ENCODE data around the gene SCPEP1. TPM values are rescaled to one million over a fixed set of nuclear protein-coding genes. Genes with fewer than 3 reads are reported as not detected.

Gene SCPEP1
- polyA plus RNA-seq, 1 of the 3 experiments (the other 2 are of a cell fraction) = 99.6 TPM

DNA sequence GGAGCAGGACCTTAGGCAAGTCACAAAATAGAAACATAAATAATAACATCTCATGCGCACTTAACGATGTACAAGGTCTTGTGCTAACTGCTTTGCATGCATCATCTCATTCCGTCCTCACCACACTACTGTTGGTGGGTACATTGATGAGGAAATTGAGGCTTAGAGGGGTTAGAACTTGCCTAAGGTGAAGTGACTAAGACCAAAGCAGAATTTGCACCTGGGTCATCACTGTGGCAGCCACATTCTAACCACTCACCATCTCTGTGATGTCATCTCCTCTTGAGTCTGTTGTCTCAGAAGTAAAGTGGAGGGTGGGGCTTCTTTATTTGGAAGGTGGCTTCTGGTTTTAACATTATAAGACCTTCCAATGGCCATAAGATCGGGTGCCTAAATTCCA, 43.7 kb upstream of the SCPEP1 start:
- Histone ChIP-seq H3K9me2 (no peaks in the 10 kb centered on the region), H3K79me2 (ENCODE audit: insufficient read depth) (no peaks in the 10 kb centered on the region), H3K4me3 (ENCODE audit: low read depth in 2 of 2, low read length in 1 of 2) (no peak overlapping the region), H3K9ac (no peak overlapping the region), H2AFZ (ENCODE audit: low read depth) (no peak overlapping the region), H4K20me1 (ENCODE audit: insufficient read depth) (no peaks in the 10 kb centered on the region), H3K4me2 (no peak overlapping the region), H3K27me3 (ENCODE audit: insufficient read depth) (no peaks in the 10 kb centered on the region), H3F3A (replicated peaks; ENCODE audit: insufficient read depth) (peaks cover 10% of the 10 kb centered on the region), H3K27ac (ENCODE audit: low read depth in 2 of 2, low read length in 1 of 2) (no peak overlapping the region), H3K9me3 (peaks cover 26% of the 10 kb centered on the region), H3K4me1 (ENCODE audit: control insufficient read depth in 1 of 2, insufficient read depth in 2 of 2, low read depth in 1 of 2, low read length in 1 of 2) (peaks cover 0 to 10% of the 10 kb centered on the region in 2 experiments; a peak in 1 of 4 replicates), H3K36me3 (replicated peaks in 1 of 2; ENCODE audit: control insufficient read depth in 1 of 2, insufficient read depth in 2 of 2, low read length in 1 of 2) (peaks cover 30 to 59% of the 10 kb centered on the region in 2 experiments)
- ChIA-PET CTCF (interaction anchor here (3.0 kb wide), 1 partner anchor 115 kb away, joined by 24 read pairs; no protein-coding TSS in a partner anchor), POLR2A (interaction anchor here (0.6 kb wide), 1 partner anchor 114 kb away, joined by 3 read pairs; no protein-coding TSS in a partner anchor)
- WGBS (ENCODE audit: low lambda C conversion rate) = 94% methylated on average over 4 of the region's 4 CpGs
- TF ChIP-seq FOSL2 (IDR thresholded peaks at IDR 0.05; ENCODE audit: borderline replicate concordance, low read depth) = no peak
- TF ChIP-seq SIN3A (IDR thresholded peaks at IDR 0.05; ENCODE audit: borderline replicate concordance, low read depth, low read length) = no peak
- TF ChIP-seq, protein P1, sequence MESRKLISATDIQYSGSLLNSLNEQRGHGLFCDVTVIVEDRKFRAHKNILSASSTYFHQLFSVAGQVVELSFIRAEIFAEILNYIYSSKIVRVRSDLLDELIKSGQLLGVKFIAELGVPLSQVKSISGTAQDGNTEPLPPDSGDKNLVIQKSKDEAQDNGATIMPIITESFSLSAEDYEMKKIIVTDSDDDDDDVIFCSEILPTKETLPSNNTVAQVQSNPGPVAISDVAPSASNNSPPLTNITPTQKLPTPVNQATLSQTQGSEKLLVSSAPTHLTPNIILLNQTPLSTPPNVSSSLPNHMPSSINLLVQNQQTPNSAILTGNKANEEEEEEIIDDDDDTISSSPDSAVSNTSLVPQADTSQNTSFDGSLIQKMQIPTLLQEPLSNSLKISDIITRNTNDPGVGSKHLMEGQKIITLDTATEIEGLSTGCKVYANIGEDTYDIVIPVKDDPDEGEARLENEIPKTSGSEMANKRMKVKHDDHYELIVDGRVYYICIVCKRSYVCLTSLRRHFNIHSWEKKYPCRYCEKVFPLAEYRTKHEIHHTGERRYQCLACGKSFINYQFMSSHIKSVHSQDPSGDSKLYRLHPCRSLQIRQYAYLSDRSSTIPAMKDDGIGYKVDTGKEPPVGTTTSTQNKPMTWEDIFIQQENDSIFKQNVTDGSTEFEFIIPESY (IDR thresholded peaks at IDR 0.05; ENCODE audit: borderline replicate concordance, low read depth) = no peak
- TF ChIP-seq FOXJ3 (CRISPR knock-in tag; IDR thresholded peaks at IDR 0.05) = no peak
- TF ChIP-seq, protein P2, sequence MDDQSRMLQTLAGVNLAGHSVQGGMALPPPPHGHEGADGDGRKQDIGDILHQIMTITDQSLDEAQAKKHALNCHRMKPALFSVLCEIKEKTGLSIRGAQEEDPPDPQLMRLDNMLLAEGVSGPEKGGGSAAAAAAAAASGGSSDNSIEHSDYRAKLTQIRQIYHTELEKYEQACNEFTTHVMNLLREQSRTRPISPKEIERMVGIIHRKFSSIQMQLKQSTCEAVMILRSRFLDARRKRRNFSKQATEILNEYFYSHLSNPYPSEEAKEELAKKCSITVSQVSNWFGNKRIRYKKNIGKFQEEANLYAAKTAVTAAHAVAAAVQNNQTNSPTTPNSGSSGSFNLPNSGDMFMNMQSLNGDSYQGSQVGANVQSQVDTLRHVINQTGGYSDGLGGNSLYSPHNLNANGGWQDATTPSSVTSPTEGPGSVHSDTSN (IDR thresholded peaks at IDR 0.05) = no peak
- TF ChIP-seq NRF1 (IDR thresholded peaks at IDR 0.05; ENCODE audit: low read depth, low read length) = no peak
- no peak for TF ChIP-seq YY1 (IDR thresholded peaks at IDR 0.05; ENCODE audit: low read depth)
- no peak for TF ChIP-seq RCOR1 (IDR thresholded peaks at IDR 0.05; ENCODE audit: low read length)
- no peak for TF ChIP-seq RFX5 (IDR thresholded peaks at IDR 0.05; ENCODE audit: low read length)
- no peak for TF ChIP-seq TEAD4 (IDR thresholded peaks at IDR 0.05; ENCODE audit: borderline replicate concordance, insufficient read depth)
- no peak for DNase-seq

DNA sequence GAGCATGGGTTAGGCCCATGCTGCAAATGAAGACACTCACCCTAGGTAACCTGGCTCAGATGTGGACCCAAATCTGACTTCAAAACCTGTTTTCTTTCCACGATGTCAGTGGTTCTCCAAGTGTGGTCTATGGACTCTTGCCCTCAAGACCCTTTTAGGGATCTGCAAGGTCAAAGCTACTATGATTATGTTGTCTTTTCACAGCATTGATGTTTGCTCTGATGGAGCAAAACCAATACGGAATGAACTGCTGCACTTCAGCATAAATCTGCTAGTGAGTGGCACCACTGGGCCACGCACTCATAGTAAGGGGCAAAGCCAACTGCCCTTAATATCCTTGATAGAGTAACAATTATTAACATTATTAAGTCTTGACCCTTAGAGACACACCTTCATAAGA, 42.5 kb upstream of the SCPEP1 start:
- ChIA-PET POLR2A (no interaction called here), CTCF (interaction anchor here (1.0 to 2.6 kb wide), 3 partner anchors 10 to 116 kb away, joined by 3 to 29 read pairs (median 4); partner anchors contain the start of gene TRIM25)
- WGBS (ENCODE audit: low lambda C conversion rate) = 93% methylated on average over 3 of the region's 3 CpGs

More for the DNA sequence above, 42.5 kb upstream of the SCPEP1 start:
- H3F3A ChIP-seq (replicated peaks; ENCODE audit: insufficient read depth) = peaks cover 4% of the 10 kb centered on the region
- peaks cover 0 to 10% of the 10 kb centered on the region in 2 experiments; a peak in 1 of 4 replicates for H3K4me1 ChIP-seq (ENCODE audit: control insufficient read depth in 1 of 2, insufficient read depth in 2 of 2, low read depth in 1 of 2, low read length in 1 of 2)
- no peak overlapping the region for H3K4me2 ChIP-seq
- H3K9me2 ChIP-seq = no peaks in the 10 kb centered on the region
- no peak overlapping the region for H2AFZ ChIP-seq (ENCODE audit: low read depth)
- peaks cover 14% of the 10 kb centered on the region; the same call in 1 of the 2 replicates for H3K9me3 ChIP-seq
- H3K9ac ChIP-seq = no peak overlapping the region
- no peak for DNase-seq
- H3K4me3 ChIP-seq (ENCODE audit: low read depth in 2 of 2, low read length in 1 of 2) = no peak overlapping the region
- H3K79me2 ChIP-seq (ENCODE audit: insufficient read depth) = no peaks in the 10 kb centered on the region
- no peaks in the 10 kb centered on the region for H4K20me1 ChIP-seq (ENCODE audit: insufficient read depth)
- TF ChIP-seq RFX5 (IDR thresholded peaks at IDR 0.05; ENCODE audit: low read length) (no peak), NFIC (IDR thresholded peaks at IDR 0.05; ENCODE audit: borderline replicate concordance) (no peak), TCF12 (IDR thresholded peaks at IDR 0.05) (no peak), NRF1 (IDR thresholded peaks at IDR 0.05; ENCODE audit: low read depth, low read length) (no peak), TAF1 (IDR thresholded peaks at IDR 0.05; ENCODE audit: borderline replicate concordance, low read depth, low read length) (no peak), RAD21 (IDR thresholded peaks at IDR 0.05; ENCODE audit: low read length) (no peak), YY1 (IDR thresholded peaks at IDR 0.05; ENCODE audit: low read depth) (no peak), GABPA (IDR thresholded peaks at IDR 0.05; ENCODE audit: low read depth) (no peak), SMC3 (IDR thresholded peaks at IDR 0.05; ENCODE audit: low read depth, low read length) (no peak), SIN3A (IDR thresholded peaks at IDR 0.05; ENCODE audit: borderline replicate concordance, low read depth, low read length) (no peak), EZH2phosphoT487 (IDR thresholded peaks at IDR 0.05; ENCODE audit: borderline replicate concordance, low read depth) (no peak)
- TF ChIP-seq, protein P3, sequence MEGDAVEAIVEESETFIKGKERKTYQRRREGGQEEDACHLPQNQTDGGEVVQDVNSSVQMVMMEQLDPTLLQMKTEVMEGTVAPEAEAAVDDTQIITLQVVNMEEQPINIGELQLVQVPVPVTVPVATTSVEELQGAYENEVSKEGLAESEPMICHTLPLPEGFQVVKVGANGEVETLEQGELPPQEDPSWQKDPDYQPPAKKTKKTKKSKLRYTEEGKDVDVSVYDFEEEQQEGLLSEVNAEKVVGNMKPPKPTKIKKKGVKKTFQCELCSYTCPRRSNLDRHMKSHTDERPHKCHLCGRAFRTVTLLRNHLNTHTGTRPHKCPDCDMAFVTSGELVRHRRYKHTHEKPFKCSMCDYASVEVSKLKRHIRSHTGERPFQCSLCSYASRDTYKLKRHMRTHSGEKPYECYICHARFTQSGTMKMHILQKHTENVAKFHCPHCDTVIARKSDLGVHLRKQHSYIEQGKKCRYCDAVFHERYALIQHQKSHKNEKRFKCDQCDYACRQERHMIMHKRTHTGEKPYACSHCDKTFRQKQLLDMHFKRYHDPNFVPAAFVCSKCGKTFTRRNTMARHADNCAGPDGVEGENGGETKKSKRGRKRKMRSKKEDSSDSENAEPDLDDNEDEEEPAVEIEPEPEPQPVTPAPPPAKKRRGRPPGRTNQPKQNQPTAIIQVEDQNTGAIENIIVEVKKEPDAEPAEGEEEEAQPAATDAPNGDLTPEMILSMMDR (IDR thresholded peaks at IDR 0.05) = no peak
- no peak overlapping the region for H3K27ac ChIP-seq (ENCODE audit: low read depth in 2 of 2, low read length in 1 of 2)
- H3K36me3 ChIP-seq (replicated peaks in 1 of 2; ENCODE audit: control insufficient read depth in 1 of 2, insufficient read depth in 2 of 2, low read length in 1 of 2) = peaks cover 34 to 57% of the 10 kb centered on the region in 2 experiments
- no peaks in the 10 kb centered on the region for H3K27me3 ChIP-seq (ENCODE audit: insufficient read depth)
